Measurements from ENCODE around the gene GATA1. TPM values are rescaled to one million over a fixed set of nuclear protein-coding genes. Genes with fewer than 3 reads are reported as not detected.

The GATA1 gene
- not detected for total RNA-seq

GRCh38 chrX:48786341-48786800, at the start of gene GATA1:
GATA1 (plus strand) TSS chrX:48786590; CDS start chrX:48791110, 4,520 bp downstream.
- DNase-seq: no peak
- Histone ChIP-seq H3K4me3 (no peak within 1 kb of the TSS), H3K4me1 (no peaks in the 10 kb centered on the region), H3K9me3 (no peaks in the 10 kb centered on the region), H3K27ac (no peak within 1 kb of the TSS), H3K36me3 (no peaks in the 10 kb centered on the region), H3K27me3 (peaks cover 0 to 10% (median 0%) of the 10 kb centered on the region in 4 donors)
- intact Hi-C loops (cut with DNase I): no loop called here
- WGBS, 2 donors: 90% methylated on average over 2 of the region's 7 CpGs; no CpG with 5 or more reads in 1 of the 2 donors
- TF ChIP-seq CTCF (IDR thresholded peaks at IDR 0.05): no peak
- TF ChIP-seq POLR2A (IDR thresholded peaks at IDR 0.05): no peak

- Histone ChIP-seq H3K9me3 (no peaks in the 10 kb centered on the region), H3K4me1 (peaks cover 0 to 15% (median 0%) of the 10 kb centered on the region in 3 donors), H3K36me3 (no peaks in the 10 kb centered on the region), H3K27me3 (no peaks in the 10 kb centered on the region), H3K27ac (peak overlapping the region in 2 of 4 donors; percentile 13 to 50), H3K4me3 (peak overlapping the region in 3 of 4 donors; percentile 56 to 74 (median 58))
- DNase-seq: no peak
- intact Hi-C loops (cut with DNase I): no loop called here
- no peak for TF ChIP-seq CTCF (IDR thresholded peaks at IDR 0.05)
- 13 to 39% methylated on average over 4 to 9 of the region's 10 CpGs for WGBS, 2 donors
Observed at GRCh38 chrX:48736878-48737212, 49.5 kb upstream of the GATA1 start.

GRCh38 chrX:48737213-48737938, 49.0 kb upstream of the GATA1 start:
- Histone ChIP-seq H3K36me3 (no peaks in the 10 kb centered on the region), H3K27ac (peak overlapping the region; percentile 89 to 95 (median 92)), H3K4me1 (peaks cover 0 to 15% (median 0%) of the 10 kb centered on the region in 3 donors), H3K27me3 (no peaks in the 10 kb centered on the region), H3K9me3 (no peaks in the 10 kb centered on the region), H3K4me3 (peak overlapping the region; percentile 46 to 74 (median 57))
- intact Hi-C loops (cut with DNase I): no loop called here
- TF ChIP-seq POLR2A (IDR thresholded peaks at IDR 0.05) (peak in 2 of 4 donors; percentile 36 to 57), CTCF (IDR thresholded peaks at IDR 0.05) (no peak)
- 0 to 41% methylated on average over 3 to 47 of the region's 48 CpGs for whole genome bisulfite sequencing, 2 donors
- peak; percentile 60 for DNase-seq

- intact Hi-C loops (cut with DNase I): no loop called here
- H3K4me3 ChIP-seq: peak overlapping the region; percentile 46 to 74 (median 57)
- H3K9me3 ChIP-seq: no peaks in the 10 kb centered on the region
- TF ChIP-seq CTCF (IDR thresholded peaks at IDR 0.05): no peak
- no peak for TF ChIP-seq POLR2A (IDR thresholded peaks at IDR 0.05)
- H3K36me3 ChIP-seq: no peaks in the 10 kb centered on the region
- peaks cover 0 to 15% (median 0%) of the 10 kb centered on the region in 3 donors for H3K4me1 ChIP-seq
- peak overlapping the region; percentile 89 to 95 (median 92) for H3K27ac ChIP-seq
- WGBS, 2 donors: 39 to 43% methylated on average over 3 to 7 of the region's 7 CpGs
- no peak for DNase-seq
- no peaks in the 10 kb centered on the region for H3K27me3 ChIP-seq
Observed at GRCh38 chrX:48737940-48738339, 48.5 kb upstream of the GATA1 start.

GRCh38 chrX:48741834-48742233, 44.6 kb upstream of the GATA1 start:
- Histone ChIP-seq H3K27ac (no peak overlapping the region), H3K9me3 (no peaks in the 10 kb centered on the region), H3K4me1 (peaks cover 0 to 8% (median 0%) of the 10 kb centered on the region in 3 donors), H3K4me3 (no peak overlapping the region), H3K27me3 (no peaks in the 10 kb centered on the region), H3K36me3 (no peaks in the 10 kb centered on the region)
- intact Hi-C loops (cut with DNase I): no loop called here
- 89 to 93% methylated on average over 8 of the region's 8 CpGs for WGBS, 2 donors
- no peak for TF ChIP-seq CTCF (IDR thresholded peaks at IDR 0.05)
- TF ChIP-seq POLR2A (IDR thresholded peaks at IDR 0.05): no peak
- no peak for DNase-seq

All from esophagus squamous epithelium (tissue), 5 donors.